SIG-M5 treated with dmso at 0.1 percent for 504 hours (cell line): ENCODE measurements around the gene MFSD12.
"Not testable (repeated sequence)": the region's sequence is repeated elsewhere in the genome, so short reads cannot be mapped to it uniquely, and the experiment has no call there.

ENCODE experiments used
- DNase-seq: peaks from one replicate; lab custom pipeline; 2025; ENCODE audit not compliant: unreplicated experiment; lab: John Stamatoyannopoulos, UW

The MFSD12 gene

DNA sequence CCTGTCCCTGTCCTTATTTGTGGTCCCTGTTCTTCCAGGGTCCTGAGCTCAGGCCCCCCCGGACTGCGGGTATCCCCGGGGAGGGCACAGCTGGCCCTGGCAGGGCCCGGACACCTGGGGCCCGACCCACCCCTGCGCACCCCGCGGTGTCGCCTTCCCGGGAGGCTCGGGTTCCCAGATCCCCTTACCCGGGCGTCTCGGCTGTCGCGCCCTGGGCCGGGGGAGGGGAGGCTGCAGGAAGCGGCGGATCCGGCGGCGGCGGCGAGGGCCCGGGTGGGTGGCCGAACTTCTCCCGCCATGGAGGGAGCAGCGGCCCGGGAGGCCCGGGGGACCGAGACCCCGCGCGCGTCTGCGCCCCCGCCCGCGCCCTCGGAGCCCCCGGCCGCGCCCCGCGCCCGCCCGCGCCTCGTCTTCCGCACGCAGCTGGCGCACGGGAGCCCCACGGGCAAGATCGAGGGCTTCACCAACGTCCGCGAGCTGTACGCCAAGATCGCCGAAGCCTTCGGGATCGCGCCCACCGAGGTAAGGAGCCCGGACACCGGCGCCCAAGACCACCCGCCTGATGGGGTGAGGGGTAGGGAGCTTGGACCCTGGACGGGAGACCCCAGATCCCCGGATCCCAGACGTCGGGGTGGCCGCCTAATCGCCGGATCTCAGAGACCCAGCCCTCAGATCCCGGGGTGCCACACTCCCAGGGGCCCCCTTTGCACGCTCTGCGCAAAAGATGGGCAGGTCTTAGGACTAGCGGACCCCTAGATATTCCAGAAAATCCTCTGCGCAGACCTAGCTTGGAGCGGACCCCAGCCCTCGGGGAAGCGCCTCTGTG lies 28.1 kb upstream of the MFSD12 start, which contains the start of gene GIPC3:
GIPC3 (plus strand) TSS at position 178 of the 826 bp plus-strand sequence; CDS start at position 298, 120 bp downstream.
- DNase-seq: no peak

DNA sequence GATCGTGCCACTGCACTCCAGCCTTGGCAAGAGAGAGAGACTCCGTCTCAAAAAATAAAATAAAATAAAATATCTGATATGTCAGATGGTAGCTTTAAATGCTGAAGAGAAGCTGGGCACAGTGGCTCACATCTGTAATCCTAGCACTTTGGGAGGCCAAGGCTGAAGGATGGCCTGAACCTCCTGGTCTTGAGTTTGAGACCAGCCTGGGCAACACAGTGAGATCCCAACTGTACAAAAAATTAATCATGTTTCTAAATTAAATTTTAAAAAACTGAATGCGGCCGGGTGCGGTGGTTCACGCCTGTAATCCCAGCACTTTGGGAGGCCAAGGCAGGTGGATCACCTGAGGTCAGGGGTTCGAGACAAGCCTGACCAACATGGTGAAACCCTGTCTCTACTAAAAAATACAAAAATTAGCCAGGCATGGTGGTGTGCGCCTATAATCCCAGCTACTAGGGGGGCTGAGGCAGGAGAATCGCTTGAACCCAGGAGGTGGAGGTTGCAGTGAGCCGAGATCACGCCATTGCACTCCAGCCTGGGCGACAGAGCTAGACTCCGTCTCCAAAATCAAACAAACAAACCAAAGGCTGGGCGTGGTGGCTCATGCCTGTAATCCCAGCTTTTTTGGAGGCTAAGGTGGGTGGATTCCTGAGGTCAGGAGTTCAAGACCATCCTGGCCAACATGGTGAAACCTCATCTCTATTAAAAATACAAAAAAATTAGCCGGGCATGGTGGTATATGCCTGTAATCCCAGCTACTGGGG lies 26.8 kb upstream of the MFSD12 start:
- not testable (repeated sequence) for DNase-seq

DNA sequence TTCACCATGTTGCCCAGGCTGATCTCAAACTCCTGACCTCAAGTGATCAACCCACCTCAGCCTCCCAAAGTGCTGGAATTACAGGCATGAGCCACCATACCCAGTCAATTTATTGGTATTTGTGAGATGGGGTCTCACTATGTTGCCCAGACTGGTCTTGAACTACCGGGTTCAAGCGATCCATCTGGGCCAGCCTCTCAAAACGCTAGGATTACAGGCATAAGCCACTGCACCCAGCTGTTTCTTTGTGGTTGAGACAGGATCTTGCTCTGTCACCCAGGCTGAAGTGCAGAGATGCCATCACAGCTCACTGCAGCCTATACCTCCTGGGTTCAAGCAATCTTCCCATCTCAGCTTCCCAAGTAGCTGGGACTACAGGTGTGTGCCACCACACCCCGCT lies 24.4 kb upstream of the MFSD12 start:
- not testable (repeated sequence) for DNase-seq

DNA sequence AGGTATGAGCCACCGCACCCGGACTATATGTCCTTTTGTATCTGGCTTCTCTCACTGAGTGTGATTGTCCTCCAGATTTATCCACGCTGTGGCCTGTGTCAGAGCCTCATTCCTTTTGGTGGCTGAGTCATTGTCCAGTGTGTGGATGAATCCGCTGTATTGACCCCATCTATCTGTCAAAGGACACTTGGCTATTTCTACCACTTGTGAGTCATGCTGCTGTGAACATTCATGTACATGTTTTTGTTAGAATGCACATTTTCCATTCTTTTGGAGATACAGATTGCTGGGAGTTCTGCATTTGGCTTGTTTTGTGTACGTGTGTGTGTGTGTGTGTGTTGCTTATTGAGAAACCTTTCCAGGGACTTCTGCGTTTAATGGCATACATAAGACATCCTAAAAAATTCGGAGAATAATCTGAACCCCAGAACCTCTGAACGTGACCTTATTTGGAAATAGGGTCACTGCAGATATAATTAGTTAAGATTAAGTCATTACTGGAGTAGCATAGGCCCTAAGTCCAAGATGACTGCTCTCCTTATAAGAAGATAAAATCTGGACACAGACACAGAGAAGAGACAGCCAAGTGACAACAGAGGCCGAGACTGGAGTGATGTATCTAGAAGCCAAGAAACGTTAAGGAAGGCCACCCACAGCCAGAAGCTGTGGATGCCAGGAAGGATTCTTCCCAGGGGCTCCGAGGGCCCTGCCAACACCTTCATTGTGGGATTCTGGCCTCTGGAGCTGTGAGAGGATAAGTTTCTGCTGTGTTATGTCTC lies 23.0 kb upstream of the MFSD12 start:
- DNase-seq: no peak

DNA sequence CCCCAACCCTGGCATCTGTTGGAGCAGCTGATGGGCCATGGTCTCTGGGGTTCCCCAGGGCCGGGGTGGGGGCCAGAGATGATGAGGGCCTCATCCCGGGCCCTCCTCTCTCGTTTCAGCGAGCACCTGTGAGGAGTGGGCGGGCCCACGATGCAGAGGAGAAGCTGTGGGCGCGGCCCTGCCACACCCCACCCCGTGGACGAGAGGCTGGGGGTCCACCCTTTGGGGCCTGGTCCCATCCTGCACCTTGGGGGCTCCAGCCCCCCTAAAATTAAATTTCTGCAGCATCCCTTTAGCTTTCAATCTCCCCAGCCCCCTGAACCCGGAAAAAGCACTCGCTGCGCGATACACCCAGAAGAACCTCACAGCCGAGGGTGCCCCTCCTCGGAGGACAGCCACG lies 21.0 kb upstream of the MFSD12 start:
- DNase-seq: no peak

DNA sequence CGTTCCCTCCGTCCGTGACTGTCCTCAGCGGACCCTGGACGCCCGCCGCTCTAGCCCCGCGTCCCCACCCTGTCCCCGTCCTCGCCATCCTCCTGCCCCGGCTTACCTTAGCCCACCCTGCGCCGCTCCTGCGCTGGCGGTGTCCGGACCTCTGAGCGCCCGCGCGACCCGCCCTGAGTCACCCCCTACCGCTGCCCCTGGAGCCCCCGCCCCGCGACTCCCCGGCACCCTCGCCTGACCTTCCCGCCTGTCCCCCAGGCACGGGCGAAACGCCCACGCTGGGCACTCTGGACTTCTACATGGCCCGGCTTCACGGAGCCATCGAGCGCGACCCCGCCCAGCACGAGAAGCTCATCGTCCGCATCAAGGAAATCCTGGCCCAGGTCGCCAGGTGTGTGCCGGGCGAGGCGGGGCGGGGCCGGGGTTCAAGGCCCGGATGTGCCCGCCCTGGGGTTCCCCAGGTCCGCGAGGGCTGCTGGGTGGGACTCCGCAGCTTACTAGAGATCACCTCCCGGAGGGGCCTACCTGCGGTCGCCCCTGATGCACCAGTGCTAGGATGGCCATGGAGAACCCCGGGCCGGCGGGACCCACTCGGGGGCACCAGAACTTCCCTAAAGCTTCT lies 20.4 kb upstream of the MFSD12 start:
- no peak for DNase-seq

DNA sequence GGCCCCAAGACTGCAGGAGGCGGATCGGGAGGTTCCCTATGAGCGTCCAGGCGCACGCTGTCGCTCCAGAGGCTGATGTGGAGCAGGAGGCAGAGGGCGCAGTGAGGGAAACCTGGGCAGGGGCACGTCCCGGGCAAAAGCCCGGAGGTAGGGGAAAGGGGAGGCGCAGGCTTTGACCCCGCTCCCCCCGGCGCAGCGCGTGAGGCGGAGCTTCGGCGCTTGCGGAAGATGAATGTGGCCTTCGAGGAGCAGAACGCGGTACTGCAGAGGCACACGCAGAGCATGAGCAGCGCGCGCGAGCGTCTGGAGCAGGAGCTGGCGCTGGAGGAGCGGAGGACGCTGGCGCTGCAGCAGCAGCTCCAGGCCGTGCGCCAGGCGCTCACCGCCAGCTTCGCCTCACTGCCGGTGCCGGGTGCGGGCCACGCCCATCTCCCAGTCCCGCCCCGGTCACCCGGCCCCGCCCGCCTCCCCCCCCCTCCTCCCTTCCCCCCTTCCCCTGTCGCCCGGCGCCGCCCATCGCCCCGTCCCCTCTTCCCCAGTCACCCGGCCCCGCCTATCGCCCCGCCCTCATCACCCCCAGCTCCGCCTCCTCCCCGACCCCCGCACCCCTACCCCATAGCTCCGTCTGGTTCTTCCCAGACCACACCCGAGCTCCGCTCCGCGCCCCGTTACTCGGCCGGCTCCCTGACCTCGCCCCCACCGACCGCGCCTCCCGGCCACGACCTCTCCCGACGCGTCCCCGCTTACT lies 19.5 kb upstream of the MFSD12 start:
- no peak for DNase-seq

DNA sequence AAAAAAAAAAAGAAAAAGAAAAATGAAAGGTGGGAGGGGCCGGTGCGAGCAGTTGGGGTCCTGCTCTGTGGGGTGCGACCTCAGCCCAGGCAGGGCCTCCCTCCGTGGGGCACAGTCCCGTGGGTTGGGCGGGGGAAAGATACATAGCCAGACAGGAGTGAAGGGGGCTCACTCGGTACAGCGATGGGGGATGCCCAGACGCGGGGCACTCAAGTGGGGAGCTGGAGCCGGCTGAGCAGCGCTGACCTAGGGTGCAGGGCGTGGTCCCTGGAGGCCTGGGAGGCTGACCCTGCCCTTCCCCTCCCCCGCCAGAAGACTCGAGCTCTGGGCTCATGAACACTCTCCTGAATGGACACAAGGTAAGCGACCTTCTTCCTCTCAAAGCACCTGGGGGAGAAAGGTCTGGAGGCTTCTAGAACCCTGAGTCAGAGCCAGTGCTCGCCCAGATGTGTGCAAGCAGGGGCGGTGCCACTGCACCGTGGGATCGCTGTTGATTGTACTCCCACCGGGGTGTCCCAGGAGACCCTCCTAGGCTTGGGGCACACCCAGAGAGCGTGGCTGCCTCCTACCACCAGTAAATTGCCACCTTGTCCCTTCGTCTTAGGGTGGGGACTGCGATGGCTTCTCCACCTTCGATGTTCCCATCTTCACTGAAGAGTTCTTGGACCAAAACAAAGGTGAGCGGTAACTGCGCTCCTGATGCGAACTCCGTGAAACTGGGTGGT lies 18.7 kb upstream of the MFSD12 start:
- DNase-seq: no peak

DNA sequence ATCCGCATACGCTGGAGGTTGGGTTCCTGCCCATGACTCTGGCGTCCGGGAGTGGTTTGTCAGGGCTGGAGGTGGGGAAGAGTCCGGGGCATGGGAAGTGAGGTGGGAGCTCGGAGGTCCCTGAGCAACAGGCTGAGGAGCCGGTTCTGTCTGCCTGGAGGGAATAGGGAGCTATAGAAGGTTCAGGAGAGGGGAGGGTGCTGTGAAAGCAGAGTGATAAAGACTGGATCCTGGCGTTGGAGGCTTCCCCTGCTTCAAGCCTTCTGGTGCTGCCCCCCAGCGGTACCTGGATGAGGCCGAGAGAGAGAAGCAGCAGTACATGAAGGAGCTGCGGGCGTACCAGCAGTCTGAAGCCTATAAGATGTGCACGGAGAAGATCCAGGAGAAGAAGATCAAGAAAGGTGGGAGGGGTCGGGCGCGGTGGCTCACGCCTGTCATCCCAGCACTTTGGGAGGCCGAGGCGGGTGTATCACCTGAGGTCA lies 17.9 kb upstream of the MFSD12 start:
- DNase-seq: no peak

DNA sequence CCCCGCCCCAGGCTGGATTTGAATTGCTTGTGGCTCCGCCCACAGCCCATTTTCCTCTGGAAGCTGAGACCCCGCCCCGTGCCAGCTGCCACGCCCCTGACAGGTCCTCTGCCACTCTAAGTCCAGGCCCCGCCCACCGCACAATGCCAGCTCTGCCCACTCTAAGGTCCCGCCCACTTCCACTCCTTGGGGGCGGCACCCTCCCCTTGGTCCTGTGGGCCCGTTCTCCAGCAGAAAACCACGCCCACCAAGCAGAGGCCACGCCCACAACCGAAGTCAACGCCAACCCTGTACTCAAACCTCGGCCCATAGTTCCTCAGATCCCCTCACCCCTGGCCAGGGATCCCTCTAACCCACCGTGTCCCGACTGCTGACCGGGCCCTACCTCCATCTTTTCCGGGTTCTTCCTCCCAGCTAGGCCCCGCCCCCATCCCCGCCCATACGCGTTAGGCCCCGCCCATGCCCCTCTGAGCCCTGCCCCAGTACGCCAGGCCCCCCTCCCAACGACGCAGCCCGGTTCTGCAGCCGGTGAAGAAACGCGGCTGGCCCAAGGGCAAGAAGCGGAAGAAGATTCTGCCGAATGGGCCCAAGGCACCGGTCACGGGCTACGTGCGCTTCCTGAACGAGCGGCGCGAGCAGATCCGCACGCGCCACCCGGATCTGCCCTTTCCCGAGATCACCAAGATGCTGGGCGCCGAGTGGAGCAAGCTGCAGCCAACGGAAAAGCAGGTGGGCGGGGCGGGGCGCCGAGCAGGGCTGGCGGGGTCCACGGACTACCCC lies 16.7 kb upstream of the MFSD12 start:
- DNase-seq: peak; percentile 93

DNA sequence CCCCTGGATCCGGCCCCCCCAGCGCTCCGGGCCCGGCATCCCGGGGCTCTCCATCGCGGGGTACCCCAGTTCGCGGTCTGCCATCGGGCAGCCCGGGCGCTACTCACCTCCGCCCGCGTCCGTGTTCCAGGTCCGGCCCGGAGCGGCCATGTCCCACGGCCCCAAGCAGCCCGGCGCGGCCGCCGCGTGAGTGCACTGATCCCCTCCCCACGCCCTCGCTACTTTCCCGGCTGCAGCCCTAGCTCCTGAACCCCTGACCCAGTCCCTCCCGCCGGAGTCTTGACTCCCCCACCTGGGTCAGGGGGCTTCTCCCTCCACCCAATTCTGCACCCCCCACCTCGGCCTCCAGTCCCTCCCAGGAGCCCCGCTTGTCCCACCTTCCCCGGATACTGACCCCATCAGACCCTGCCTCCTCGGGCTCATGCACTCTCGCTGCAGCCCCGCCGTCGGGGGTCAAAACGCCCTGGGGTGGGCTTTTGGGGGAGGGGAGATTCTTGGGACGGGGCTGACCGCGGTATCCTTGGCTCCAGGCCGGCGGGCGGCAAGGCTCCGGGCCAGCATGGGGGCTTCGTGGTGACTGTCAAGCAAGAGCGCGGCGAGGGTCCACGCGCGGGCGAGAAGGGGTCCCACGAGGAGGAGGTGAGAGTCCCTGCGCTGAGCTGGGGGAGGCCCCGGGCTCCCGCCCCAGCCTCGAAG lies 15.9 kb upstream of the MFSD12 start:
- no peak for DNase-seq

DNA sequence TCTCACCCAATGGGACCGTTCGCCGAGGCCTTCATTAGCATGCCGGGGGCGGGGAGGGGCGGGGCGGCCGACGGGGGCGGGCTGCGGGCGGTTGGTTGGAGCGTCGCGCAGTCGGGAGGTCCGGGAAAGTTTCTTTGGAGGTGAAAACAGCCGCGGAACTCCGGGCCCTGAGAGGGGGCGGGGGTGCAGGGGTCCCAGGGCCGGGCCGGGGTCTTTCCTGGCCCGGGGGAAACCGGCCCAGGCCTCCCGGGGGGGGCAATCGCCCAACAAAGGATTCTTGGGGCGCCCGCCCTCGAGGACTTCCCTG lies 15.4 kb upstream of the MFSD12 start, which contains the start of gene HMG20B:
HMG20B (plus strand) TSS at position 90 of the 307 bp plus-strand sequence. CDS start 366 bp downstream, outside the sequence.
- no peak for DNase-seq

DNA sequence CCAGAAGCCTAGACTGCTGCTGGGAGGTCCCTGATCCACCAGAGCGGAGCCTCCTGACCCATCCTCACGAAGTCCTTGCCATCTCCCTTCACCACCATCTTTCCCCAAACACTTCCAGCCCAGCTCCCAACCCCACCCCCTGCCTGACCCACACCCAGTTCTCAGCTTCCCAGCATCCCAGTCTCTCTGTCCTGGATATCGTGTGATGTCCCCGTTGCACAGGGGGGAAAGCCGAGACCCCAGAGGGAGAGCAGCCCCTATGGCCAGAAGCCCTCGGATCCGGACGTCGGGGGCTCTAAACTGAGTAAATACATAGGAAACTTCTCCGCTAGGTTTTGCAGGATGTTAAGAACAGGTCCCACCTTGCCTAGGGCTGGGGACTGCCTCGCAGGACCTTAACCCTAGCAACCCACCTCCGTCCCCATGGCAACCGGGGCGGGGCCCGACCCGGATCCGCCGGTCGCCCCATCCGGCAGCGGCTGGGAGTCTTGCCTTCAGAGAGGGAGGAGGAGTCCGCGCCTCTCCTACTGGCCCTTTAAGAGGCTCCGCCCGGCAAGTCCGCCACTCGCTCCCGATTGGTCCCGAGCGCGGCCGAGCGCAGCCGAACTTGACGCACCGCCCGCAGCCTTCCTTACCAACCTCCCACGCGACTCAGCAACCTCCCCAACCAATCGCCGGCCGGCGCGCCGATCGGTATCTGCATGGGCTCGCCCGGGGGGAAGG lies 14.9 kb upstream of the MFSD12 start:
- DNase-seq: peak; percentile 97

DNA sequence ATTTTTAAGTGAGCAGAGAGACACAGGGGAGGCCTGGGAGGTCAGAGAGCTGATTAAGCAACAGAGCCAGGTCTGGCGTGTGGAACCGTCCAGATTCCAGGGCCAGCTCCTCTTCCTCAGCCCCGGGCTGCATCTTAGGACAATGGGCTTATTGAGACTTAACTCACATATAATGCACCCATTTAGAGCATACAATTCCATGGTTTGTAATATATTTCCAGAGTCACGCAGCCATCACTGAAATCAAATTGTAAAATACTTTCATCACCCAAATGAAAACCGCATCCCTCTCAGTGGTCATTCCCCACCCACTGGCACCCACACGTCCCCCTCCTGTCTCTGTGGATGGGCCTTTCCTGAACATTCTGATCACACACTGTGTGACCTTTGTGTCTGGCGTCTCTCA lies 13.2 kb upstream of the MFSD12 start:
- no peak for DNase-seq

DNA sequence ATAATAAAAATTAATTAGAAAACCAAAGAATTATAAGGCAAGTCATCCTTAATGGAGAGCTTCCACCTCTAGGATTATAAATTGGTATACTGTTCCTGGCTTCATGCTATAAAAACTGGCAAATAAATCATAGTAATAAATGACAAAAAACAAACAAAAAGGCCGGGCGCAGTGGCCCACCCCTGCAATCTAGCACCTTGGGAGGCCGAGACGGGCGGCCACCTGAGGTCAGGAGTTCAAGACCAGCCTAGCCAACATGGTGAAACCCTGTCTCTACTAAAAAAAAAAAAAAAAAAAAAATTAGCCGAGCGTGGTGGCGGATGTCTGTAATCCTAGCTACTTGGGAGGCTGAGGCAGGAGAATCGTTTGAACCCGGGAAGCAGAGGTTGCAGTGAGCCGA lies 12.7 kb upstream of the MFSD12 start:
- DNase-seq: not testable (repeated sequence)

DNA sequence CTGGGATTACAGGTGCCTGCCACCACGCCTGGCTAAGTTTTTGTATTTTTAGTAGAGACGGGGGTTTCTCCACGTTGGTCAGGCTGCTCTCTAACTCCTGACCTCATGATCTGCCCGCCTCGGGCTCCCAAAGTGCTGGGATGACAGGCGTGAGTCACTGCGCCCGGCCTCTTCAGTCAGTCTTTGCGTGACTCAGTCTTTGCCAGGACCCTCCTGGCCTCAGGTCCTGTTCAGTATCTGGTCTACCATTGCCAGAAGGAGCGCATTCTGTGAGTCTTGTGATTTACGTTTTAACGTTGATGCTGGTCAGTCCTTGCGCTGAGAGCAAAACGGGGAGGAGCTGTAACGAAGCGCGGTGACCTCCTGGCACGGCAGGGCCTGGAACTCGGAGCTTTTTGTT lies 7.8 kb upstream of the MFSD12 start:
- DNase-seq: no peak

DNA sequence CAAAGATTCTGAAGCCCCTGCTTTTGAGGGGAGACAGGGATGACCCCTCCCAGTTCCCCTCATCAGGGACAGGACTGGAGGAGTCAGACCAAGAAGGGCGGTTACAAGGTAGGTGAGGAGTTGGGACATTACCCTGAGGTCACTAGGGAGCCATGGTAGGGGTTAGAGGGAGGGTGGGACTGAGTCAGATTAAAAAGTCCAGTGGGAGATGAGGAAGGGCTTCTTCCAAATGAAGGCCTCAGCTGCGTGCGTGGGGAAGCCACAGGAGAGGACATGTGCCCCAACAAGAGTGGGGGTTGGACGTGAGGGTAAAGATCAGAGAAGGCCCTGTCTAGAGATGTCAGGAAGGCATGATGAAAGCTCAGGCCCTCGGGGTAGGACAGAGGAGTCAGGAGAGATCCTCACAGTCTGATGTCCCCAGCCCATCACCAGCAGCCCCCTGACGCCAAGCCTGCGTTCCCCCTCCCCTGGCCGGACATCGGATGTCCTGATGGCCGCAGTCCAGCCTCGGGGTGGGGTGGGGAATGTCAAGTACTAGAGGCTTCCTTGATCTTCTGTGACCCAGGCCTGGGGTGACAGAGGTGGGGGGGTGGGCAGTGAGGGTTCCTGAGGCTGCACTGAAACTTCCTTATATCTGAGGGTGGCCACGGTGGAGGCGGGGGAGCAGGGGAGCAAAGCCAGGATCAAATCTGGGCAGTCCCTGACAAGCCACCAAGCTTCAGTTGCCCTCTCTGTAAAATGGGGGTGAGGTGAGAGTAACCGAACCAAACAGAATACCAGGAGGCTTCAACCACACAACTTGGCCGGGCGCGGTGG lies 6.5 kb upstream of the MFSD12 start:
- DNase-seq: no peak
